Left kidney (tissue), 2 donors: ENCODE measurements around the gene CCDC138. TPM values are rescaled to one million over a fixed set of nuclear protein-coding genes. Genes with fewer than 3 reads are reported as not detected.

ENCODE experiments used
- DNase-seq: peaks from one replicate; pipeline ENCODE4 v3.0.0-alpha.2; 2013
- polyA plus RNA-seq: library from polyadenylated mRNA; unstranded; fragments of 120-200 nt; gene quantifications from one replicate; pipeline ENCODE4 v1.2.1, GENCODE V29; 2013; ENCODE audit not compliant: insufficient read length

The CCDC138 gene
- polyA plus RNA-seq, 1 donor, result 20.6 TPM

DNA sequence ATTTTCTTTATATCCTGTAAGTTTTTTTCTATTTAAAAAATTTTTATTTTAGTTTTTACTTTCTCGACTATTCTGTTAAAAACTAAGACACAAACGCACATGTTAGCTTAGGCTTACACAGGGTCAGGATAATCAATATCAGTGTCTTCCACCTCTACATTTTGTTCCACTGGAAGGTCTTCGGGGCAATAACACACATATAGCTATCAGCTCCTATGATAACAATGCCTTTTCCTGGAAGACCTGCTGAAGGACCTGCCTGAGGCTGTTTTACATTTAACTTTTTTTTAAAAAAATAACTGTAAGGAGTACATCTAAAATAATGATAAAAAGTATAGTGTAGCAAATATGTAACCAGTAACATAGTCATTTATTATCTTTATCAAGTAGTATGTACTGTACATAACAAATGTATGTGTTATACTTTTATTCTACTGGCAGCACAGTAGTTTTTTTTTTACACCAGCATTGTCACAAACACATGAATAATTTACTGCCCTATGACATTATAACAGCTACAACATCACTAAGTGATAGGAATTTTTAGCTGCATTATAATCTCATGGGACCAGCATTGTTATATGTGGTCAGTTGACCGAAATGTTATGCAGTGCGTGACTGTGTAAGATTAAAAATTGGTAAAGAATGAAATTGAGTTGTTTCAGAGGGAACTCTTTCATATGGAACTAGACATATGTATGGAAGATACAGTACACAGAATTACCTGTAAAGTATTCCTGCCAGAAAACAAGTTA, 37.9 kb downstream of the CCDC138 start:
- DNase-seq, result no peak

DNA sequence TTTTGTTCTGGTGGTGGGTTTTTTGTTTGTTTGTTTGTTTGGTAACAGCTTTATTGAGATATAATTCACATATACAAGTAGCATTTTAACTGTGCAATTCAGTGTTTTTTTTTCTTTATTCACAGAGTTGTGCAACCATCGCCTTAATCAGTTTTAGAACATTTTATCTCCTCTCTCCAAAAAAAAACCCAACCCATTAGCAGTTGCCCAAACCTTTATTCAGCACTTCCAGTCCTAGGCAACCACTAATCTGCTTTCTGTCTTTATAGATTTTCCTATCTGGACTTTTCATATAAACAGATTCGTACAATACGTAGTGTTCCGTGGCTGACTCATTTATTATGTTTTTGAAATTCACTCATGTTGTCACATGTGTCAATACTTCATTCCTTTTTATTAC, 38.7 kb downstream of the CCDC138 start:
- DNase-seq, result no peak

DNA sequence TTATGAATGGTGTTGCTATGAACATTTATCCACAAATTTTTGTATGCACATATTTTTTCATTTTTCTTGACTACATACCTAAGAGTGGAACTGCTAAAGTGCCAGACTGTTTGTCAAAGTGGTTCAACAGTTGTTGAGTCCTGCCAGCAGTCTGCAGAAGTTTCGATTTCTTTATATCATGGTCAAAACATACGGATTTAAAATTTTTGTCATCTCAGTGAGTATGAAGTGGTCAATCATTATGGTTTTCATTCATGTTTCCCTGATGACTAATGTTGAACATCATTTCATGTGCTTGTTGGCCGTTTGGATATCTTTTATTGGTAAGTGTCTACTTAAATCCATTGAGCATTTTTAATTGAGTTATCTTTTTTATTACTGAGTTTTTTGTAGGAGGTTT, 39.2 kb downstream of the CCDC138 start:
- DNase-seq, result no peak

GRCh38 chr2:108829578-108830310, 43.2 kb downstream of the CCDC138 start:
- DNase-seq, result no peak

DNA sequence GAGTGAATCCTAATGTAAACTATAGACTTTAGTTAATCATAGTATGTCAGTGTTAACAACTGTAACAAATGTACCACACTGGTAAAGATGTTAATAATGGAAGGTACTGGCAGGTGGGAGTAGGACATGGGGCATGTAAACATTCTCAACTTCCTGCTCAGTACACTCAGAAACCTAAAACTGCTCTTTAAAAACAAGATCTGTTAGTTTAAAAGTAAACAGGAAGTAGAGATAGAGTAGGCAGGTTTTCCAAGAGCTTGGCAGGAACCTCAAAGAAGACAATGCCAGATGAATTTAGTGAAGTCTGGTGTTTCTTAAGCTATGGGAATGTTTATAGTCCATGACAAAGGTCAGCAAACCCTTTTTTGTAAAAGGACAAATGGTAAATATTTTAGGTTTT, 46.6 kb downstream of the CCDC138 start:
- peak; percentile 6 for DNase-seq

DNA sequence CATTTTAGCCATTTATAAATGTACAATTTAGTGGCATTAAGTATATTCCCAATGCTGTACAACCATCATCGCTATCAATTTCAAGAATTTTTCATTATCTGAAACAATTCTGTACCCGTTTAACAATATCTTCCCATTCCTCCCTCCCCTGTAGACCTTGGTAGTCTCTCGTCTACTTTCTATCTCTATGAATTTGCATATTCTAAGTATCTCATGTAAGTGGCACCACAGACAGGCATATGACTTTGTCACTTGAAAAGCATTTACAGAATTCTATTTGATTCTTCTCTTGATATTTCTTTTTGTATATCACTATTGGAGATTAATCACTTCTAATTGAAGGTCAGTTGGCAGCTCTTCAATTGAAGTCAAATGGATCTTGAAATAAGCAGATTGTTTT, 48.0 kb downstream of the CCDC138 start:
- DNase-seq, result no peak

DNA sequence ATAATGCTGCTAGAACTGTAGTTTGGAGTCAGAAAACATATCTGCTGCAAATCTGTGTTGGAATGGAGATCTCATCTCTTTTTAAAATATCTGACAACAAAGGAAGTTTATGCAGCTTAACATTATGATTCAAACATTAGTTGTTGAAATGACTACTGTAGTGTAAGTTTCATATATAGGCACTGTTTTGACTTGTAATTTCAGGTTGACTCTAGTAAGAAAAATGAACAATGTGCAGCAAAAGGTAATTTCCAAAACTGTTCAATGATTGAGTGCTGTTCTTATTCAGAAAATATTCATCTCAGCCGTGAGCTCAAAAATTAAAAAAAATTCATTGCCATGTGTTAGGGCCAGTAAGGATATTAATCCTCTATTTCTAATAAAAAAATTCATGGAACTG, 48.5 kb downstream of the CCDC138 start:
- DNase-seq, result no peak

GRCh38 chr2:108837198-108837597, 50.6 kb downstream of the CCDC138 start:
- no peak for DNase-seq

- no peak for DNase-seq
These were observed 54.9 kb downstream of the CCDC138 start for GRCh38 chr2:108841506-108841905.

DNA sequence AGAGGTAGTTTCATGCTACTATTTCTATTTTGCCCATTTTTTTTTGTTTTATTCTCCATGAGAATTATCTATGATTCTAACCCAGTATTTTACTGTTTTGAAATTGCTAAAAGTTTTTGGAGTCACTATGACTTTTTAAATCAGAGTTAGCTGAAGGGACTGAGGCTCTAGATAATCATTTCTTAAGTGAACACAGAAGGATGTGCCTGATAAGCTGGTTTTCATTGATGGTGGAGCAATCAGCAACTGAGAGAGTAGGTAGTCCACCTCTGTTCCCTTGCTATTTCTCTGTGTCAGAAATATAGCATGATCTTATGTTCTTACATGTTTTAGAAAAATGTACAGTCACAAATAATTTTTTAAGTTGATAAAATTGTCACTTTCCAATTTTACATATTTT, 59.4 kb downstream of the CCDC138 start:
- no peak for DNase-seq

- DNase-seq, result no peak
These were observed 60.4 kb downstream of the CCDC138 start for GRCh38 chr2:108847000-108847399.

GRCh38 chr2:108852375-108852774, 65.8 kb downstream of the CCDC138 start:
- DNase-seq, result no peak

DNA sequence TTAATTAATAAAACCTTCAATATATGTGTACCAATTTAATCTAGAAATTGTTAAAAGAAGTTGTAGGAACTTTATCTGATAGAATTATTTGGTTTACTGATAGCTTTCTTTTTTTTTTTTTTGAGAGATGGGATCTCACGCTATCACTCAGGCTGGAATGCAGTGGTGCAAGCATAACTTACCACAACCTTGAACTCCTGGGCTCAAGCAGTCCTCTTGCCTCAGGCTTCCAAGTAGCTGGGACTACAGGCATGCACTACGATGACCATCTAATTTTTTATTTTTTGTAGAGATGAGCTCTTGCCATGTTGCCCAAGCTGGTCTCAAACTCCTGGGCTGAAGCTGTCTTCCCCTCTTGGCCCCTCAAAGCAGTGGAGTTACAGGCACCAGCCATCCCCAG, 66.8 kb downstream of the CCDC138 start:
- DNase-seq, result no peak

- no peak for DNase-seq
These were observed 67.9 kb downstream of the CCDC138 start for GRCh38 chr2:108854484-108854883.

GRCh38 chr2:108855194-108855593, 68.6 kb downstream of the CCDC138 start:
- peak; percentile 22 for DNase-seq

- no peak for DNase-seq
These were observed 72.3 kb downstream of the CCDC138 start for GRCh38 chr2:108858894-108859293.

DNA sequence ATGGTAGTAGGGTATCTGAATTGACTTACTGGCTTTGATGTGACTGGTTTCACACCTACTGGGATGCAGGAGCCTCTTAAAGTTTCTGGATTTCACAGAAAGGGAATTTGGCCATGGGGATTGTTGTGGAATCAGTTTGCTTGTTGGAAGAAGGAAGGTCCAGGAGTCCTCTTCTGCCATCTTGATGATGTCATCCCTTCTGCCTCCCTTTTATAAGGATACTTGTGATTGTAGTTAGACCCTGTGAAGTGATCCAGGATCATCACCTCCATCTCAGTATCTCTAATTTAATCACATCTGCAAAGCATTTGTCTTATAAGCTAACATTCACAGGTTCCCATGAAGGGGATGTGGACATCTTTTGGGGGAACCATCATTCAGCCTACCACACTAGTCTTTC, 79.5 kb downstream of the CCDC138 start:
- DNase-seq, result no peak

- DNase-seq, result no peak
These were observed 82.3 kb downstream of the CCDC138 start for GRCh38 chr2:108868911-108869310.

- DNase-seq, result no peak
These were observed 83.0 kb downstream of the CCDC138 start for GRCh38 chr2:108869542-108869941.

GRCh38 chr2:108870069-108870644, 83.6 kb downstream of the CCDC138 start:
- peak; percentile 3 for DNase-seq

GRCh38 chr2:108877506-108877905, 90.9 kb downstream of the CCDC138 start:
- DNase-seq, result no peak

DNA sequence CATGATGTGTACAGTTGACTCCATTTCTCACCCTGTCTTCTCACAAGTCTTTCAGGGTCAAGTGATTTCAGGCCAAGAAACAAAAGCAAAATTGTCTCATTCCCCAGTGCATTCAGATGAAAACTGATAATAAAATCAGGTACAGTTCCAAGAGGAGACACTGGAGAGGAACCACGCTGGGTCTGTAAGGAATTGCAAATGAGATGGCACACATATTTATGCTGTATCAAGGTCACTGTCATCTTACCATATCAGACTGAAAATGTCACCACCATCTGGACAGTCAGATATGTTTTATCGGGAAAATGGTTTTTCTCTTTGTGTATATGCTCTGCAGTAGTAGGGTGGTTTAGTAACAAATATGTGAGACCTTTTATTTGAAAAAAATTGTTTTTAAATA, 91.7 kb downstream of the CCDC138 start:
- no peak for DNase-seq

DNA sequence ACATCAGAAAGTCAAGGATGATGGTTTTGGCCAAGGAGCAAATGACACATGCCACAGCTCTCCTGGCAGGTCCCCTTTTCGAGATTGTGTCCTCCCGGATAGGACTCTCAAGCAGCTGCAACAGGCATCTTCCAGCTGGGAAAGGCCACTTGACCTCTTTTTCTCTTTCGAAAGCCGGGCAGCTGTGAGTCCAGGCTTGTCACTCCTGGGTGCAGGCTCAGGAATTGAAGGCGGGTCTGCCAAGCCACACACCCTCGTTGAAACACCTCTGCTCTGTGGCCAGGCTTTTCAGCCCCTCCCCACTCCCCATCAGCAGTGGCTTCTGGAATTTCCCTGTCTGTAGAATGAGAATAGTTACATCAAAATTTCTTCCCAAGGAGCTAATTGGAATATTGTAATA, 98.0 kb downstream of the CCDC138 start:
- no peak for DNase-seq
